GM10248 (cell line): Measurements from ENCODE around the gene RHBDF2.
"Not testable (repeated sequence)": the region's sequence is repeated elsewhere in the genome, so short reads cannot be mapped to it uniquely, and the experiment has no call there.

ENCODE experiments used
- CTCF ChIA-PET: fragments of 300-600 bp; sonication (Branson Sonifier 250); formaldehyde crosslinking; extraction: SDS; loops from one replicate; lab custom pipeline; 2021; ENCODE audit warnings: antibody characterized with exemption; lab: Yijun Ruan, JAX
- POLR2A ChIA-PET: fragments of 350-650 bp; sonication (Branson Sonifier 250); formaldehyde crosslinking; extraction: SDS; loops from one replicate; lab custom pipeline; 2020; ENCODE audit warnings: antibody characterized with exemption; lab: Yijun Ruan, JAX
- DNase-seq: peaks from one replicate; pipeline ENCODE4 v3.0.0; 2012; ENCODE audit errors: extremely low spot score
- TF ChIP-seq, protein P1 (sequence below): IDR thresholded peaks from 2 replicates; pipeline ENCODE4 v1.5.1; 2012; ENCODE audit warnings: mild to moderate bottlenecking, low read depth; ENCODE audit errors: extremely low read depth, missing control alignments, control extremely low read depth

Gene RHBDF2

DNA sequence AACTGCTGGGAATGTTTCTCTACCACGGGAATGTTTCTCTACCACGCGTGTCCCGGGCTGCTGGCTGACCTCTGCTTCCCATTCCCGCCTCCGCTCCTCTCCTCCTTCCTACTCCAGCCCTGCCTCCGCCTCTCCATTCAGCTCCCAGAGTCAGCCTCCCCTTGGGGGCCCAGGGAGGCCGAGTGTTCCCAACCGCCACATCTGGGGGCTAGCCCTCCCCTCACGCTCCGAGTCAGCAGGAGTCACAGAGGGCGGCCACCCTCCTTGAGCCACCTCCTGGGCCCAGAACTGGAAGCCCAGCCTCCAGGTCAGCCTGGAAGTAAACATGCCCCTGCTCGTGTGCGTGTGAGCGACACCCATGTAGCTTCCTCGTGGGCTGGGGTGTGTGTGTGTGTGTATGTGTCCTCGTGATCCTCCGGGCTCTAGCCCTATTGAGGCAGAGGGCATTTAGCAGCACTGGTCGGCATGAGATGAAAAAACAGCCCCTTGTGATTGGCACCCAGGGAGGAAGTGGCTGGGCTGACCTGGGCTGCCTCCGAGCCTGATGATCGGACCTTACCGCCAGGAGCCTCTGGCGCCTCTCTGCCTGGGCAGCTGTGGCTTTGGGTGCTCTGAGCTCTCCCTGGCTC, 29.0 kb upstream of the RHBDF2 start:
- DNase-seq = no peak
- TF ChIP-seq, protein P1, sequence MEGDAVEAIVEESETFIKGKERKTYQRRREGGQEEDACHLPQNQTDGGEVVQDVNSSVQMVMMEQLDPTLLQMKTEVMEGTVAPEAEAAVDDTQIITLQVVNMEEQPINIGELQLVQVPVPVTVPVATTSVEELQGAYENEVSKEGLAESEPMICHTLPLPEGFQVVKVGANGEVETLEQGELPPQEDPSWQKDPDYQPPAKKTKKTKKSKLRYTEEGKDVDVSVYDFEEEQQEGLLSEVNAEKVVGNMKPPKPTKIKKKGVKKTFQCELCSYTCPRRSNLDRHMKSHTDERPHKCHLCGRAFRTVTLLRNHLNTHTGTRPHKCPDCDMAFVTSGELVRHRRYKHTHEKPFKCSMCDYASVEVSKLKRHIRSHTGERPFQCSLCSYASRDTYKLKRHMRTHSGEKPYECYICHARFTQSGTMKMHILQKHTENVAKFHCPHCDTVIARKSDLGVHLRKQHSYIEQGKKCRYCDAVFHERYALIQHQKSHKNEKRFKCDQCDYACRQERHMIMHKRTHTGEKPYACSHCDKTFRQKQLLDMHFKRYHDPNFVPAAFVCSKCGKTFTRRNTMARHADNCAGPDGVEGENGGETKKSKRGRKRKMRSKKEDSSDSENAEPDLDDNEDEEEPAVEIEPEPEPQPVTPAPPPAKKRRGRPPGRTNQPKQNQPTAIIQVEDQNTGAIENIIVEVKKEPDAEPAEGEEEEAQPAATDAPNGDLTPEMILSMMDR = no peak
- ChIA-PET POLR2A (no interaction called here), CTCF (interaction anchor here (1.0 to 1.9 kb wide), 4 partner anchors 17 to 94 kb away, joined by 3 to 8 read pairs (median 3); no protein-coding TSS in a partner anchor)

GRCh38 chr17:76529224-76530094, 28.2 kb upstream of the RHBDF2 start:
- TF ChIP-seq, protein P1 = no peak
- ChIA-PET CTCF (interaction anchor here (1.0 to 2.5 kb wide), 13 partner anchors 11 to 152 kb away, joined by 3 to 23 read pairs (median 5); no protein-coding TSS in a partner anchor), POLR2A (no interaction called here)
- DNase-seq = no peak

- POLR2A ChIA-PET = no interaction called here
- TF ChIP-seq, protein P1 = no peak
- CTCF ChIA-PET = interaction anchor here (0.9 to 2.5 kb wide), 15 partner anchors 10 to 153 kb away, joined by 3 to 23 read pairs (median 5); no protein-coding TSS in a partner anchor
- DNase-seq = no peak
Observed at GRCh38 chr17:76528528-76529223, 27.5 kb upstream of the RHBDF2 start.

- ChIA-PET POLR2A (no interaction called here), CTCF (interaction anchor here (0.9 to 2.5 kb wide), 15 partner anchors 10 to 153 kb away, joined by 3 to 23 read pairs (median 5); no protein-coding TSS in a partner anchor)
- TF ChIP-seq, protein P1 = no peak
- DNase-seq = no peak
Observed at GRCh38 chr17:76528156-76528527, 26.9 kb upstream of the RHBDF2 start.

DNA sequence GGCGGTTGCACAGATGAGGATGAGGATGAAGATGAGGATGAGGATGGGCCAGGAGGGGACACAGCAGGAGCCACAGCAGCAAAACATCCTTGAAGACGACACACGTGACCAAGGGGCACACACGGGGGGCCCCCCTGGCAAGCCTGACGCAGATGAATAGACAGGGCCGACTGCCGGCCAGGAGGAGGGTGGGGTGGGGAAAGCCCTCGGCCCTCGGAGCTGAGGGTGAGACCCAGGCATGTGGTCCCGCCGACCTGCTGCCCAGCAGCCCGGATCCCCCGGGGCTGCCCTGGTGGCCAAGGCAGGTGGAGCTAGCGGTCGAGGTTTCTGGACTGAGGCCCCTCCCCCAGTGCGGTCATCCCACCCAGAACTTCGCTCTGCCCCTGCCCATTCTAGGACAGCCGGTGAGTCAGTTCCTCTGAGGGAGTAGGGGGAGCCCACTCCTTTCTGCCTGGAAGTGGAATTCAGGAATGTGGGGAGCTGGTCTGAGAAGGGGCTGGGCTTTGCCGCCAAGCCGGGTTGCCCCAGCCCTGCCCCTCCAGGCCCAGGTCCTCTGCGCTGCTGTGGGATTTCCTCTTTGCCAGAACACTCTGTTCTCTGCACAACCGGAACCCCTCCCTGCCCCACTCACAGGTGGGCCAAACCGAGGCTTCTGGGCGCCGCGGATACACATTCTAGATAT, 26.3 kb upstream of the RHBDF2 start:
- ChIA-PET CTCF (interaction anchor here (0.9 to 2.5 kb wide), 13 partner anchors 9 to 154 kb away, joined by 3 to 23 read pairs (median 6); no protein-coding TSS in a partner anchor), POLR2A (no interaction called here)
- TF ChIP-seq, protein P1 = no peak
- DNase-seq = peak; percentile 54

GRCh38 chr17:76527016-76527415, 25.8 kb upstream of the RHBDF2 start:
- DNase-seq, POLR2A ChIA-PET: not testable (repeated sequence)
- CTCF ChIA-PET = interaction anchor here (0.9 to 2.5 kb wide), 9 partner anchors 8 to 154 kb away, joined by 3 to 23 read pairs (median 9); no protein-coding TSS in a partner anchor

- DNase-seq, POLR2A ChIA-PET: not testable (repeated sequence)
- CTCF ChIA-PET = interaction anchor here (0.9 to 6.5 kb wide), 3 partner anchors 19 to 156 kb away, joined by 3 to 109 read pairs (median 3); no protein-coding TSS in a partner anchor
Observed at GRCh38 chr17:76525513-76525833, 24.2 kb upstream of the RHBDF2 start.
